Liver (tissue), 9 donors: ENCODE data around the gene SCYL3. TPM values are rescaled to one million over a fixed set of nuclear protein-coding genes. Genes with fewer than 3 reads are reported as not detected.

Source experiments
- DNase-seq: peaks from one replicate; pipeline ENCODE4 v3.0.0-alpha.2; 2017; ENCODE audit warnings: low spot score
- H3K27ac ChIP-seq, 2 donors: one replicate each; pipeline ENCODE4 v1.7.0; 2013; ENCODE audit warnings: inconsistent platforms in 2 of 2, low read length in 2 of 2, control low read depth in 1 of 2, low read depth in 1 of 2, mild to moderate bottlenecking in 1 of 2
- H3K27me3 ChIP-seq, 4 donors: one replicate each; pipeline versions ENCODE4 v1.6.1 to v1.7.0; 2013; ENCODE audit warnings: low read length in 3 of 4, inconsistent platforms in 1 of 4, mild to moderate bottlenecking in 1 of 4, moderate library complexity in 1 of 4; ENCODE audit not compliant: control insufficient read depth in 4 of 4, insufficient read depth in 4 of 4
- H3K36me3 ChIP-seq, 4 donors: one replicate each; pipeline versions ENCODE4 v1.6.1 to v1.7.0; 2013; ENCODE audit warnings: low read length in 3 of 4, mild to moderate bottlenecking in 3 of 4, low read depth in 1 of 4, moderate library complexity in 1 of 4; ENCODE audit not compliant: control insufficient read depth in 4 of 4, insufficient read depth in 3 of 4
- H3K4me1 ChIP-seq, 4 donors: one replicate each; pipeline versions ENCODE4 v1.6.1 to v1.7.0; 2013; ENCODE audit warnings: low read length in 3 of 4, mild to moderate bottlenecking in 3 of 4, moderate library complexity in 1 of 4; ENCODE audit not compliant: control insufficient read depth in 4 of 4, insufficient read depth in 4 of 4
- H3K4me3 ChIP-seq, 3 donors: one replicate each; pipeline versions ENCODE4 v1.6.1 to v1.7.0; 2013; ENCODE audit warnings: low read length in 3 of 3, control low read depth in 1 of 3, low read depth in 1 of 3, mild to moderate bottlenecking in 1 of 3
- H3K9ac ChIP-seq, 2 donors: one replicate each; pipeline ENCODE4 v1.7.0; 2013; ENCODE audit warnings: low read length in 2 of 2, mild to moderate bottlenecking in 2 of 2, moderate library complexity in 2 of 2, control low read depth in 1 of 2, low read depth in 1 of 2
- H3K9me3 ChIP-seq, 4 donors: one replicate each; pipeline versions ENCODE4 v1.6.1 to v1.7.0; 2013; ENCODE audit warnings: low read length in 3 of 4; ENCODE audit not compliant: control insufficient read depth in 4 of 4
- ATF3 ChIP-seq: IDR thresholded peaks from 2 replicates; pipeline ENCODE4 v1.6.1; 2016; ENCODE audit warnings: antibody characterized with exemption
- CTCF ChIP-seq: fragments of 150-350 bp; IDR thresholded peaks from 2 replicates; pipeline ENCODE4 v1.5.1; 2017; ENCODE audit warnings: improper control_type of control experiment, low read depth, low read length; ENCODE audit not compliant: missing input control
- EGR1 ChIP-seq, 2 donors: IDR thresholded peaks; 2 replicates each; pipeline ENCODE4 v1.6.1; 2016 to 2018; ENCODE audit warnings: antibody characterized with exemption in 2 of 2, low read depth in 2 of 2
- FOXA1 ChIP-seq: IDR thresholded peaks from 2 replicates; pipeline ENCODE4 v1.6.1; 2016; ENCODE audit warnings: antibody characterized with exemption
- FOXA2 ChIP-seq: IDR thresholded peaks from 2 replicates; pipeline ENCODE4 v1.6.1; 2016; ENCODE audit warnings: antibody characterized with exemption
- GABPA ChIP-seq, 2 donors: IDR thresholded peaks in 1 of 2; conservative IDR thresholded peaks in 1 of 2; 2 replicates each; pipeline ENCODE4 v1.6.1; 2016; ENCODE audit warnings: antibody characterized with exemption in 2 of 2, mild to moderate bottlenecking in 1 of 2, moderate library complexity in 1 of 2
- HNF4A ChIP-seq, 2 donors: conservative IDR thresholded peaks; 2 replicates each; pipeline ENCODE4 v1.6.1; 2016; ENCODE audit warnings: antibody characterized with exemption in 2 of 2, mild to moderate bottlenecking in 2 of 2
- HNF4G ChIP-seq: IDR thresholded peaks from 2 replicates; pipeline ENCODE4 v1.6.1; 2016; ENCODE audit warnings: antibody characterized with exemption
- JUND ChIP-seq, 2 donors: IDR thresholded peaks; 2 replicates each; pipeline ENCODE4 v1.6.1; 2016; ENCODE audit warnings: antibody characterized with exemption in 2 of 2
- NR2F2 ChIP-seq: IDR thresholded peaks from 2 replicates; pipeline ENCODE4 v1.6.1; 2016; ENCODE audit warnings: antibody characterized with exemption
- RAD21 ChIP-seq, 2 donors: IDR thresholded peaks; 2 replicates each; pipeline ENCODE4 v1.6.1; 2016; ENCODE audit warnings: antibody characterized with exemption in 2 of 2, mild to moderate bottlenecking in 2 of 2
- REST ChIP-seq: IDR thresholded peaks from 2 replicates; pipeline ENCODE4 v1.6.1; 2016; ENCODE audit warnings: antibody characterized with exemption, mild to moderate bottlenecking
- RXRA ChIP-seq, 2 donors: IDR thresholded peaks; 2 replicates each; pipeline ENCODE4 v1.6.1; 2017 to 2018; ENCODE audit warnings: antibody characterized with exemption in 2 of 2, mild to moderate bottlenecking in 1 of 2
- SP1 ChIP-seq: IDR thresholded peaks from 2 replicates; pipeline ENCODE4 v1.6.1; 2018; ENCODE audit warnings: antibody characterized with exemption, mild to moderate bottlenecking
- TAF1 ChIP-seq: conservative IDR thresholded peaks from 2 replicates; pipeline ENCODE4 v1.6.1; 2016; ENCODE audit warnings: antibody characterized with exemption, mild to moderate bottlenecking
- YY1 ChIP-seq: IDR thresholded peaks from 2 replicates; pipeline ENCODE4 v1.6.1; 2016; ENCODE audit warnings: antibody characterized with exemption, mild to moderate bottlenecking
- WGBS: extraction: QIAGEN DNeasy Blood & Tissue Kit; methylation state at CpG from one replicate; pipeline ENCODE4 v1.1.7; 2013; 5-methylcytosine and 5-hydroxymethylcytosine counted together
- polyA plus RNA-seq, 2 donors: library from polyadenylated mRNA; stranded (reverse) in 1 of 2; unstranded in 1 of 2; fragments of 200-250 nt in 1 of 2; fragments of >200 nt in 1 of 2; fragmentation: Nextera tagmentation in 1 of 2; extraction: Ambion mirVana in 1 of 2; gene quantifications; one replicate each; pipeline versions ENCODE4 v1.2.1 to v1.2.3, GENCODE V29; 2013 to 2015
- total RNA-seq, 2 donors: library from RNA; depleted of rRNA; stranded (reverse); fragments of >200 nt; gene quantifications; one replicate each; pipeline ENCODE4 v1.2.3, GENCODE V29; 2014
- TF ChIP-seq, protein P1 (sequence below): IDR thresholded peaks from 2 replicates; pipeline ENCODE4 v1.6.1; 2016; ENCODE audit warnings: antibody characterized with exemption
- TF ChIP-seq, protein P2 (sequence below): IDR thresholded peaks from 2 replicates; pipeline ENCODE4 v1.6.1; 2016; ENCODE audit warnings: antibody characterized with exemption
- donor health status: healthy.
- donor health status: healthy.
- donor health status: healthy.
- donor health status: healthy.
- donor health status: healthy.

Gene SCYL3
- total and polyA plus RNA-seq, 4 donors = 4.0 to 12.2 (median 6.1) TPM

DNA sequence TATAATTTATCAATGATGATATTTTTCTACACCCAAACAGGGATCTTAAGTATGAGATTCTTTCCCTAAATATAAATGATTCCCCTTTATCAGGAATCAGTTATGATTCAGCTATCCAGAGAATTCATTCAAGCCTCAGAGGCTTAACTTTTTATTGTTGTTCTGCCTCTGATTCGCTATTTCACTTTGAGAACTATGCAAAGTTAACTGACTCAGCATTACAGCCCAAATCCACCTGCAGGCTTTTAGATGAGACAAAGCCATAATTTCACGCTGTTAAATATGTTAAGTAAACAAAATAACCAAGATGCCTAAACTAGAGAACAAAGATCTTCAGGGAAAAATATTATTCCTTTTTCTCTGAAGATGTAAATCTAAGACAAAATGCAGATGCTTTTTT is 8.5 kb downstream of the SCYL3 start:
- H3K27me3 ChIP-seq = no peaks in the 10 kb centered on the region
- no peak overlapping the region for H3K27ac ChIP-seq
- no peak for DNase-seq
- no peaks in the 10 kb centered on the region for H3K9me3 ChIP-seq
- TF ChIP-seq, protein P1, sequence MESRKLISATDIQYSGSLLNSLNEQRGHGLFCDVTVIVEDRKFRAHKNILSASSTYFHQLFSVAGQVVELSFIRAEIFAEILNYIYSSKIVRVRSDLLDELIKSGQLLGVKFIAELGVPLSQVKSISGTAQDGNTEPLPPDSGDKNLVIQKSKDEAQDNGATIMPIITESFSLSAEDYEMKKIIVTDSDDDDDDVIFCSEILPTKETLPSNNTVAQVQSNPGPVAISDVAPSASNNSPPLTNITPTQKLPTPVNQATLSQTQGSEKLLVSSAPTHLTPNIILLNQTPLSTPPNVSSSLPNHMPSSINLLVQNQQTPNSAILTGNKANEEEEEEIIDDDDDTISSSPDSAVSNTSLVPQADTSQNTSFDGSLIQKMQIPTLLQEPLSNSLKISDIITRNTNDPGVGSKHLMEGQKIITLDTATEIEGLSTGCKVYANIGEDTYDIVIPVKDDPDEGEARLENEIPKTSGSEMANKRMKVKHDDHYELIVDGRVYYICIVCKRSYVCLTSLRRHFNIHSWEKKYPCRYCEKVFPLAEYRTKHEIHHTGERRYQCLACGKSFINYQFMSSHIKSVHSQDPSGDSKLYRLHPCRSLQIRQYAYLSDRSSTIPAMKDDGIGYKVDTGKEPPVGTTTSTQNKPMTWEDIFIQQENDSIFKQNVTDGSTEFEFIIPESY = no peak
- TF ChIP-seq FOXA2 = no peak
- TF ChIP-seq HNF4G = no peak
- no peak for TF ChIP-seq ATF3
- no peak overlapping the region for H3K4me3 ChIP-seq
- H3K9ac ChIP-seq = no peak overlapping the region
- H3K4me1 ChIP-seq = peaks cover 0 to 4% (median 4%) of the 10 kb centered on the region in 4 donors
- H3K36me3 ChIP-seq = peaks cover 0 to 25% (median 18%) of the 10 kb centered on the region in 4 donors
- 92% methylated on average over 2 of the region's 2 CpGs for WGBS

DNA sequence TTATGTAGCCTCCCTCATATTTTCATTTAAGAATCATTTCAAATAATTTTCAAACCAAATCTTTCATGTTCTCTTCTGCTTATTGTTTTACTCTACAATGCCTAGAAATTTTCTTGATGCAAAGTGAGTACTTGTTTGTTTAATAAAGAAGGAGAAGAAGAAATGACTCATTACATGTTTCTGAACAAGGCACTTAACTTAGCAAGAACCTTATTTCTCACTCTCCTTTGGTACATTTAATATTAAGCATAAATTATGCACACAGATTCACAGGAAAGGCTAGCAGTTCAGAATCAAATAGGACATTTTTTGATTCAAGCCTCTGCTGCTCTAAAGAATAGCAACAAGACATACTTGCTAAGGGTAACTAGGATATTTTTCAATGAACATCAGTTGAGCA is 9.1 kb downstream of the SCYL3 start:
- peaks cover 0 to 2% (median 0%) of the 10 kb centered on the region in 4 donors for H3K4me1 ChIP-seq
- H3K36me3 ChIP-seq = peaks cover 0 to 25% (median 18%) of the 10 kb centered on the region in 4 donors
- DNase-seq = no peak
- no peaks in the 10 kb centered on the region for H3K27me3 ChIP-seq
- no peaks in the 10 kb centered on the region for H3K9me3 ChIP-seq
- no peak overlapping the region for H3K4me3 ChIP-seq
- TF ChIP-seq NR2F2 (no peak), FOXA2 (no peak), SP1 (no peak), YY1 (no peak), TAF1 (no peak), RAD21 (IDR thresholded peaks at IDR 0.05) (no peak), HNF4A (conservative IDR thresholded peaks at IDR 0.05) (no peak), ATF3 (no peak), HNF4G (no peak), EGR1 (IDR thresholded peaks at IDR 0.05; ENCODE audit: low read depth in 2 of 2) (no peak), REST (no peak), GABPA (IDR thresholded peaks at IDR 0.05 in 1 of 2, conservative IDR thresholded peaks at IDR 0.05 in 1 of 2) (no peak), CTCF (no peak), RXRA (IDR thresholded peaks at IDR 0.05) (no peak), FOXA1 (no peak), JUND (IDR thresholded peaks at IDR 0.05) (no peak)
- TF ChIP-seq, protein P1 = no peak
- TF ChIP-seq, protein P2, sequence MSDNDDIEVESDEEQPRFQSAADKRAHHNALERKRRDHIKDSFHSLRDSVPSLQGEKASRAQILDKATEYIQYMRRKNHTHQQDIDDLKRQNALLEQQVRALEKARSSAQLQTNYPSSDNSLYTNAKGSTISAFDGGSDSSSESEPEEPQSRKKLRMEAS = no peak
- no peak overlapping the region for H3K9ac ChIP-seq
- no peak overlapping the region for H3K27ac ChIP-seq
